ENCODE results near the gene MLLT1.

Gene MLLT1

DNA sequence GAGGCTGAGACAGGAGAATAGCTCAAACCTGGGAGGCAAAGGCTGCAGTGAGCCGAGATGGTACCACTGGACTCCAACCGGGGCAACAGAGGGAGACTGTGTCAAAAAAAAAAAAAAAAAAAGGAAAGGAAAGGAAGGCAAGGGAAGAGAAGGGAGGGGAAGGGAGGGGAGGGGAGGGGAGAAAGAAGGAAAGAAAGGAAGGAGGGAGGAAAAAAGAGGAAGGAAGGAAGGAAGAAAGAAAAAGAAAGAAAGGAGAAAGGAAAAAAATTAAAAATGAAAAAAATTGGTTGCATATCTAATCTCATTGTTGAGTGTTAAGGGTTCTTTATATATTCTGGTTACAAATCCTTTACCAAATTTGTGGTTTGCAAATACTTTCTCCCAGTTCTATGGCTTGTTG lies 98.7 kb downstream of the MLLT1 start:
- H3K9me2 ChIP-seq (replicated peaks; ENCODE audit: low read depth, low read length) = no peaks in the 10 kb centered on the region
- peaks cover 5% of the 10 kb centered on the region for H3K27me3 ChIP-seq (ENCODE audit: insufficient read depth, low read length, poor library complexity, severe bottlenecking)
- H3K4me2 ChIP-seq (ENCODE audit: low read depth, low read length, poor library complexity, severe bottlenecking) = no peak overlapping the region

DNA sequence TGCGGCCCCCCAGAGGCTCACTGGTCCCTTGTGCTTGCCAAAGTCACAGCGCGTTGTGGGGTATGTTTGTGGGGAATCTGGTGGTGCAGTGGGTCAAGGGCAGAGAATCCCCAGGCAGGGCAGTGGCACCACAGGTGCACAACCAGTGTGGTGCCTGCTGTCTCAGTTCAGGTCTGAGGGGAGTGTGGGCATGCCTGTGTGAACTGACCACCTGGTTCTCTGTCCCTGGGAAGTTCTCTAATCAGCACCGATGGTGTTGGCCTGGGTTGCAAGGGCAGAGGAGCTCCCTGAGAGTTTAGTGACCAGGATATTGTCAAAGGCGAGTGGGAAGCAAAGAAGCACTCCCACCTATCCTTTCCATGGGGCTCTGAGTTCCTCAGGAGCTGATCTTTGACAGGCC lies 106.6 kb downstream of the MLLT1 start:
- no peaks in the 10 kb centered on the region for H4K20me1 ChIP-seq (ENCODE audit: insufficient read depth, low read length, poor library complexity, severe bottlenecking)
- no peaks in the 10 kb centered on the region for H3K36me3 ChIP-seq (ENCODE audit: insufficient read depth, low read length)
- no peaks in the 10 kb centered on the region for H3K9me2 ChIP-seq (replicated peaks; ENCODE audit: low read depth, low read length)
- no peak overlapping the region for H3K4me3 ChIP-seq (ENCODE audit: low read length, poor library complexity, severe bottlenecking)
- no peak for TF ChIP-seq EZH2phosphoT487 (IDR thresholded peaks at IDR 0.05; ENCODE audit: borderline replicate concordance)
- H3K9me3 ChIP-seq (ENCODE audit: insufficient read depth, low read depth, low read length) = no peaks in the 10 kb centered on the region
- H3K79me2 ChIP-seq (ENCODE audit: insufficient read depth, low read length) = no peaks in the 10 kb centered on the region
- no peaks in the 10 kb centered on the region for H3F3A ChIP-seq (ENCODE audit: low read depth)
- no peak overlapping the region for H2AFZ ChIP-seq (ENCODE audit: low read length)
- no peak overlapping the region for H3K9ac ChIP-seq (ENCODE audit: low read depth, low read length, poor library complexity, severe bottlenecking)
- no peaks in the 10 kb centered on the region for H3K4me1 ChIP-seq (ENCODE audit: insufficient read depth, low read length, poor library complexity, severe bottlenecking)
- no peak overlapping the region for H3K4me2 ChIP-seq (ENCODE audit: low read depth, low read length, poor library complexity, severe bottlenecking)
- H3K27me3 ChIP-seq (ENCODE audit: insufficient read depth, low read length, poor library complexity, severe bottlenecking) = no peaks in the 10 kb centered on the region

More for the DNA sequence above, 98.7 kb downstream of the MLLT1 start:
- no peak overlapping the region for H3K9ac ChIP-seq (ENCODE audit: low read depth, low read length, poor library complexity, severe bottlenecking)
- no peak for TF ChIP-seq EZH2phosphoT487 (IDR thresholded peaks at IDR 0.05; ENCODE audit: borderline replicate concordance)
- TF ChIP-seq, protein P1, sequence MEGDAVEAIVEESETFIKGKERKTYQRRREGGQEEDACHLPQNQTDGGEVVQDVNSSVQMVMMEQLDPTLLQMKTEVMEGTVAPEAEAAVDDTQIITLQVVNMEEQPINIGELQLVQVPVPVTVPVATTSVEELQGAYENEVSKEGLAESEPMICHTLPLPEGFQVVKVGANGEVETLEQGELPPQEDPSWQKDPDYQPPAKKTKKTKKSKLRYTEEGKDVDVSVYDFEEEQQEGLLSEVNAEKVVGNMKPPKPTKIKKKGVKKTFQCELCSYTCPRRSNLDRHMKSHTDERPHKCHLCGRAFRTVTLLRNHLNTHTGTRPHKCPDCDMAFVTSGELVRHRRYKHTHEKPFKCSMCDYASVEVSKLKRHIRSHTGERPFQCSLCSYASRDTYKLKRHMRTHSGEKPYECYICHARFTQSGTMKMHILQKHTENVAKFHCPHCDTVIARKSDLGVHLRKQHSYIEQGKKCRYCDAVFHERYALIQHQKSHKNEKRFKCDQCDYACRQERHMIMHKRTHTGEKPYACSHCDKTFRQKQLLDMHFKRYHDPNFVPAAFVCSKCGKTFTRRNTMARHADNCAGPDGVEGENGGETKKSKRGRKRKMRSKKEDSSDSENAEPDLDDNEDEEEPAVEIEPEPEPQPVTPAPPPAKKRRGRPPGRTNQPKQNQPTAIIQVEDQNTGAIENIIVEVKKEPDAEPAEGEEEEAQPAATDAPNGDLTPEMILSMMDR (conservative IDR thresholded peaks at IDR 0.05; ENCODE audit: low read length) = no peak
- H3K36me3 ChIP-seq (ENCODE audit: insufficient read depth, low read length) = no peaks in the 10 kb centered on the region
- H3K4me1 ChIP-seq (ENCODE audit: insufficient read depth, low read length, poor library complexity, severe bottlenecking) = no peaks in the 10 kb centered on the region
- no peaks in the 10 kb centered on the region for H3F3A ChIP-seq (ENCODE audit: low read depth)
- H3K4me3 ChIP-seq (ENCODE audit: low read length, poor library complexity, severe bottlenecking) = no peak overlapping the region
- no peaks in the 10 kb centered on the region for H3K79me2 ChIP-seq (ENCODE audit: insufficient read depth, low read length)
- no peaks in the 10 kb centered on the region for H4K20me1 ChIP-seq (ENCODE audit: insufficient read depth, low read length, poor library complexity, severe bottlenecking)
- H3K9me3 ChIP-seq (ENCODE audit: insufficient read depth, low read depth, low read length) = no peaks in the 10 kb centered on the region
- H2AFZ ChIP-seq (ENCODE audit: low read length) = no peak overlapping the region

DNA sequence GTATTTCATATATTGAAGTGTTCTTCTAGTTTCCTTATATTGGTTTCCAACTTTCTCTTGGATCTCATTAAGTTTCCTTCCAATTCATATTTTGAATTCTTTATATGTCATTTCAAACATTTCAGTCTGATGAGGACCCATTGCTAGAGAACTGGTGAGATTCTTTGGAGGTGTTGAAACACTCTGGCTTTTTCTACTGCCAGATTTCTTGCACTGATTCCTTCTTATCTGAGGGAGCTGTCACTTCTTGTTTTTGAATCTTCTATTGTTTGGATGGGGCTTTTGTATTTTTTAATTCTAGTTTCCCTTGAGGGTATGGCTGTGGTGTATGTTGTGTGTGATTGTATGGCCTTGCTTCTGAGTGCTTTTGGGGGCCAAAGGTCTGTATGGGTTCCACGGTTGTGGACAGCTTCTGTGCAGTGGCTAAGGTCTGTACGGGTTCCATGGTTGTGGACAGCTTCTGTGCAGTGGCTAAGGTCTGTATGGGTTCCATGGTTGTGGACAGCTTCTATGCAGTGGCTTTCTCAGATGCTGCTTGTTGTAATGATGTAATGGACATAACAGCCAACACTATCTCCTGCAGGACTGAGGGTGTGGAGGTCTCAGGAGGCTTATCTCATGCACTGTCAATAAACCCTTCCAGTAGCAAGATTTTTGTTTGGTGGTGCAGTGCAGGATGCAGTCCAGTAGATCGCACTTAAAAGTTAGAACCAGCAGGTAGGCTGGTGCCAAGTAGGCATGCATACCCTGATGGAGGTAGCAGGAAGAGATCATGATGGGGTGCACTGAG lies 107.5 kb downstream of the MLLT1 start:
- Histone ChIP-seq H3K4me3 (ENCODE audit: low read length, poor library complexity, severe bottlenecking) (no peak overlapping the region), H3K79me2 (ENCODE audit: insufficient read depth, low read length) (no peaks in the 10 kb centered on the region)
- TF ChIP-seq EZH2phosphoT487 (IDR thresholded peaks at IDR 0.05; ENCODE audit: borderline replicate concordance) = no peak
- TF ChIP-seq, protein P1 (conservative IDR thresholded peaks at IDR 0.05; ENCODE audit: low read length) = no peak

DNA sequence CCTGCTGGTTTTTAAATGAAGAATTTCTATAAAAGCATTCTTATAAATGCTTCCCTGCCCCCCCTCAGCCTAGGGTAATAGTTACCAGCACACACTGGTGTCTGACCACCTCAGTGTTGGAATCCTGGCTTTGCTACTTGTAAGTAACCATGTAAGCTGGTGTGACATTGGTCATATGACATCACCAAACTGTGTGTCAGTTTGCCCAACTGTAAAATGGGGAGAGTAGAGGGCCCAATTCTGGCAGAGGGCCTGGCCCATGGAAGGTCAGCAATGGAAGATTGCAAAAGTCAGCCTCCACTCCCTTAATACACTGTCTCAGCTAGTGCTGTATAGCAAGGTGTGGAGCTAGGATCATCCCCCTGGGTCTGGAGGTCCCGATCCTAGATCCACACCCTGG lies 112.7 kb downstream of the MLLT1 start:
- H3K79me2 ChIP-seq (ENCODE audit: insufficient read depth, low read length) = no peaks in the 10 kb centered on the region
- H3K9me2 ChIP-seq (replicated peaks; ENCODE audit: low read depth, low read length) = no peaks in the 10 kb centered on the region
- no peaks in the 10 kb centered on the region for H3K36me3 ChIP-seq (ENCODE audit: insufficient read depth, low read length)
- no peaks in the 10 kb centered on the region for H3K4me1 ChIP-seq (ENCODE audit: insufficient read depth, low read length, poor library complexity, severe bottlenecking)
- no peak overlapping the region for H3K4me3 ChIP-seq (ENCODE audit: low read length, poor library complexity, severe bottlenecking)
- no peak overlapping the region for H3K9ac ChIP-seq (ENCODE audit: low read depth, low read length, poor library complexity, severe bottlenecking)
- no peaks in the 10 kb centered on the region for H3K9me3 ChIP-seq (ENCODE audit: insufficient read depth, low read depth, low read length)
- no peak overlapping the region for H2AFZ ChIP-seq (ENCODE audit: low read length)
- H3K4me2 ChIP-seq (ENCODE audit: low read depth, low read length, poor library complexity, severe bottlenecking) = no peak overlapping the region
- H3F3A ChIP-seq (ENCODE audit: low read depth) = no peaks in the 10 kb centered on the region
- TF ChIP-seq, protein P1 (conservative IDR thresholded peaks at IDR 0.05; ENCODE audit: low read length) = no peak
- no peak for TF ChIP-seq EZH2phosphoT487 (IDR thresholded peaks at IDR 0.05; ENCODE audit: borderline replicate concordance)
- no peaks in the 10 kb centered on the region for H3K27me3 ChIP-seq (ENCODE audit: insufficient read depth, low read length, poor library complexity, severe bottlenecking)
- H4K20me1 ChIP-seq (ENCODE audit: insufficient read depth, low read length, poor library complexity, severe bottlenecking) = no peaks in the 10 kb centered on the region

More for the DNA sequence above, 107.5 kb downstream of the MLLT1 start:
- H3K9me3 ChIP-seq (ENCODE audit: insufficient read depth, low read depth, low read length) = no peaks in the 10 kb centered on the region
- no peaks in the 10 kb centered on the region for H3K36me3 ChIP-seq (ENCODE audit: insufficient read depth, low read length)
- H3F3A ChIP-seq (ENCODE audit: low read depth) = no peaks in the 10 kb centered on the region
- no peaks in the 10 kb centered on the region for H4K20me1 ChIP-seq (ENCODE audit: insufficient read depth, low read length, poor library complexity, severe bottlenecking)
- H3K27me3 ChIP-seq (ENCODE audit: insufficient read depth, low read length, poor library complexity, severe bottlenecking) = no peaks in the 10 kb centered on the region
- no peak overlapping the region for H2AFZ ChIP-seq (ENCODE audit: low read length)
- H3K9ac ChIP-seq (ENCODE audit: low read depth, low read length, poor library complexity, severe bottlenecking) = no peak overlapping the region
- H3K4me2 ChIP-seq (ENCODE audit: low read depth, low read length, poor library complexity, severe bottlenecking) = no peak overlapping the region
- H3K9me2 ChIP-seq (replicated peaks; ENCODE audit: low read depth, low read length) = no peaks in the 10 kb centered on the region
- H3K4me1 ChIP-seq (ENCODE audit: insufficient read depth, low read length, poor library complexity, severe bottlenecking) = no peaks in the 10 kb centered on the region

Measured in Loucy (cell line).